Neural progenitor cell (in vitro differentiated cells): Measurements from ENCODE around the gene GNAQ.
"Not testable (repeated sequence)": the region's sequence is repeated elsewhere in the genome, so short reads cannot be mapped to it uniquely, and the experiment has no call there.

Source experiments
- CTCF ChIP-seq: fragments of 200-600 bp; sonication (generic); IDR thresholded peaks from 2 replicates; pipeline ENCODE4 v1.5.1; 2017; ENCODE audit warnings: antibody characterized with exemption, mild to moderate bottlenecking
- EZH2 ChIP-seq: fragments of 200-600 bp; sonication (generic); IDR thresholded peaks from 2 replicates; pipeline ENCODE4 v1.6.1; 2017; ENCODE audit warnings: antibody characterized with exemption, mild to moderate bottlenecking, moderate library complexity
- EZH2phosphoT487 ChIP-seq: fragments of 200-600 bp; sonication (generic); IDR thresholded peaks from 2 replicates; pipeline ENCODE4 v1.6.1; 2017; ENCODE audit warnings: antibody characterized with exemption

DNA sequence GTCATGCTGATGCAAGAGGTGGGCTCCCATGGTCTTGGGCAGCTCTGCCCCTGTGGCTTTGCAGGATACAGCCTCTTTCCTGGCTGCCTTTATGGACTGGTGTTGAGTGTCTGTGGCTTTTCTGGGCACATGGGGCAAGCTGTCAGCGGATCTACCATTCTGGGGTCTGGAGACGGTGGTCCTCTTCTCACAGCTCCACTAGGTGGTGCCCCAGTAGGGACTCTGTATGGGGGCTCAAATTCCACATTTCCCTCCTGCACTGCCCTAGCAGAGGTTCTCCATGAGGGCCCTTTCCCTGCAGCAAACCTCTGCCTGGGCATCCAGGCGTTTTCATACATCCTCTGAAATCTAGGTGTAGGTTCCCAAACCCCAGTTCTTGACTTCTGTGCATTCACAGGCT is 340.9 kb downstream of the GNAQ start:
- not testable (repeated sequence) for TF ChIP-seq CTCF, EZH2, EZH2phosphoT487
